GM18502 (cell line): Measurements from ENCODE around the gene CNOT6.

Source experiments
- ATAC-seq: cut with Tn5 transposase; IDR thresholded peaks from one replicate; pipeline ENCODE4 v1.9.1; 2021; ENCODE audit warnings: mild to moderate bottlenecking; ENCODE audit not compliant: unreplicated experiment, poor library complexity

Gene CNOT6

DNA sequence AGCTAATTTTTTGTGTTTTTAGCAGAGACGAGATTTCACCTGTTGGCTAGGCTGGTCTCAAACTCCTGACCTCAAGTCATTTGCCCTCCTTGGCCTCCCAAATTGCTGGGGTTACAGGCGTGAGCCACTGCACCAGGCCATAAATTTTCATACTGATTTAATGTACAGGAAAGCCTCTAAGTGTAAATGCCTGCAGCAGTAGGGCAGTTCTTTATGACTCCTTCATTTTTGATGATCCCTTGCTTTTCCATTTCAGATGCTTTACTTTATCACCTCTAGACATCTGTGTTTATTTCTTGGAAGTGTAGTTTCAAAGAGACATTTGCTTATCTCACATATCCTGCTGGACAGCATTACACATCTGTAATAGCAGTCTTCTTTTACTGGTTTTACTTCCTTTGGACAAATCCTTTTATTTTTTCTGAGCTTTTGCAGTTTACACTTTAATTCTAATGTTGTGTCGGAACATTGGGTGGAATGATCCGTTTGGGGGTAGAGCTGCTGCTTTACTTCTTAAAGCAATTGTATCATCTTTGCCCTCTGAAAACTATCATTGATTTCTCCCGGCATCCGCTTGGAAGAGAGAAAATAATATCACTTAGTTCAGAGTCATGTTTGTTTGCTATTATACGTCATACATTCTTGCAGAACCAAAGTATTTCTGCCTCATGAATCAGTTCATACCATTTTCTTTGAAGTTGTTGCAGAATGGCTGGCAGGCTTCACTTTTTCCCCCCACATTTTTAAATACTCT is 61.2 kb downstream of the CNOT6 start:
- ATAC-seq, result no peak

- no peak for ATAC-seq
Measured at GRCh38 chr5:180557217-180557809, 63.1 kb downstream of the CNOT6 start.

GRCh38 chr5:180558232-180558631 is 64.1 kb downstream of the CNOT6 start:
- no peak for ATAC-seq

DNA sequence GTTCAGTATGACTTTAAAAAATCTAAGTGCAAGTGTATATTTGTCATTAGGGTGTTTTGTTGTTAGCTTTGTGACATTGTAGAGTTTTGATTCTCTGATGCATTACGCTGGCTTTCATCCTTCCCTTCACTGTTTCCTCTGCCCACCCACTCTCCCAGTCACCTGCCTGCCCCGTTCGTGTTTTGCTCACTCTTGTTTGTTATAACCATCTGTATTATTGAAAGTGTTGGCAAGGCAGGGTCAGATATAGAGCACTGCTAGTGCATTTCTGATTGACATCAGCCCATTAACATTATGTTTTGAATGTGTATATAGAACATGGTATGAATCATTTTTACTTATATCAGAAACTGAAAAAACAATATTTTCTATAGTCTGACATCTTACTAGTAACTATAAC is 69.8 kb downstream of the CNOT6 start:
- ATAC-seq, result no peak

DNA sequence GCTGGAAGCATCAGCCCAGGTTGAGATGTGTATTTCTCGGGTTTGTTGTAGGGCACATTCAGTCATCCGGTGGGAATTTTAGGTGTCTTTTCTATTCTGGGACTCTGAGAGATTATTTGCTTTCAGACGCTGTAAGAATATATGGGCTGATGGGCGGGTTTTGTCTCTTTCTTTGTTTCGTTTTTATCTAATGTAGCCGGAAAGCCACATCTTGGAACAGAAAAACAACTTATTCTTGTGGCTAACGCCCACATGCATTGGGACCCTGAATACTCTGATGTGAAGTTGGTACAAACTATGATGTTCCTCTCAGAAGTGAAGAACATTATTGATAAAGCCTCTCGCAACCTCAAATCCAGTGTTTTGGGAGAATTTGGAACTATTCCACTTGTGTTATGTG is 74.7 kb downstream of the CNOT6 start:
- ATAC-seq, result no peak

- ATAC-seq, result no peak
Measured at GRCh38 chr5:180575571-180575970, 81.4 kb downstream of the CNOT6 start.

DNA sequence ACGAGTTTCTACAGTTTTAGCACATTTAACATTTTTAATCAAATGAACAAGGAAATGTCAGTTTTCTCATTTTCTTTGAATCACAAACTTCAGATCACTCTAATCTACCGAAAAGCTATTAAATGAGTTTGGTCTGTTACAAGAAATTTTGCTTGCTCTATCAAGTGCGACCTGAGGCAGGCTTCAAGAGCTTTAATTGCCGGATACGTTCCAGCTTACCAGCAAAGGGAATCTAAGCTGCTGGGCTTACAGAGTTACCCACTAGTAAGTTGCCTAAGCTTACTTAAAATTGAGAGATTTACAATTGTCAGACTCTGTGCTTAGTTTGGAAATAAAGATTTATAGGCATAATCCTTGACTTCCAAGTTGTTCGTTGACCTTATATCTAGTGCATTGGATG is 86.5 kb downstream of the CNOT6 start:
- ATAC-seq, result no peak

- ATAC-seq, result no peak
Measured at GRCh38 chr5:180583738-180584137, 89.6 kb downstream of the CNOT6 start.

DNA sequence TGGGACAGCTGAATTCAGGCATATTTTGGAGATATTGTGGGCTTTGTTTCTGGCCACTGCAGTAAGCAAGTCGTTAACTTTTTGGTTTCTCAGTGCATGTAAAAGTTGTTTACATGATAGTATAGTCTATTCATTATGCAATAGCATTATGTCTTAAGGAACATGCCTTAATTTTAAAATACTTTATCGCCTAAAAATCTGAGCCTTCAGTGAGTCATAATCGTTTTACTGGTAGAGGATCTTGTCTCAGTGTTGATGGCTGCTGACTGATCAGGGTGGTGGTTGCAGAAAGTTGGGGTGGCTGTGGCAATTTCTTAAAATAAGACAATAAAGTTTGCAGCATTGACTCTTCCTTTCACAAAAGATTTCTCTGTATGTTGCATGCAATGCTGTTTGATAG is 92.0 kb downstream of the CNOT6 start:
- ATAC-seq, result no peak

- no peak for ATAC-seq
Measured at GRCh38 chr5:180586870-180587269, 92.7 kb downstream of the CNOT6 start.

DNA sequence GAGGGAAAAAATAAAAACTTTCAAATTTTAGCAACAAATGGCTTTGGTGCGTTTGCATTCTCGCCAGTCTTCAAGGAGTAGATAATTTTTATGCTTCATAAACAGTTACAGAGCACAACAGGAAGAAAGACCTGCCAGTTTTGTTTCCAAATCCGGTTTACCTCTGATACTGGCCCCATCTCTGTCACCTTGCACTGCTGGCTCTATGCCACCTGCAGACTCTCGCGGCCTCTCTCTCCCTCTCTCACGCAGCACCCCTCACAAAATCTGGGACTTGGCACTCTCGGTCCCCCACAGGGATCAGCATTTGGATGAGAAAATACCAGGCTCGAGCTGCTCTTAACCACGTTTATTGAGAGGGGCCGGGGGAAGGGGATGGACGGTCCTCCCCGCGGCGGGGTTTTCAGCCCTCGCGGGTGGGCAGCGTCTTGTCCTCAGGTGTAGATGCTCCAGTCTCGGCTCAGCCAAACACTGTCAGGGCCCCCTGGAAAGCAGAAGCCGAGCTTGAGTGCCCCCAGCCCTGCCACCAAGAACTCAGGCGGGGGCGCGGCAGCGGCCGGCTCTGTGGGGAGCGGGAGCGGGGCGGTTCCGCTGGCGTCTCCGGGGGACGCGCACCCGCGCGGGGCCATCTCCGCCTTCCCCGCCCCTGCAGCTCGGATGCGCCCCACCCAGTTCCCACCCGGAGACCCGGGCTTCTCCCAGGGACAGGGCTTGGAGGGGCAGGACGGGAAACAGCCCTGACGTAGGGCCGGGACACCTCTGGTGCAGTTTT is 95.8 kb downstream of the CNOT6 start:
- ATAC-seq, result no peak

DNA sequence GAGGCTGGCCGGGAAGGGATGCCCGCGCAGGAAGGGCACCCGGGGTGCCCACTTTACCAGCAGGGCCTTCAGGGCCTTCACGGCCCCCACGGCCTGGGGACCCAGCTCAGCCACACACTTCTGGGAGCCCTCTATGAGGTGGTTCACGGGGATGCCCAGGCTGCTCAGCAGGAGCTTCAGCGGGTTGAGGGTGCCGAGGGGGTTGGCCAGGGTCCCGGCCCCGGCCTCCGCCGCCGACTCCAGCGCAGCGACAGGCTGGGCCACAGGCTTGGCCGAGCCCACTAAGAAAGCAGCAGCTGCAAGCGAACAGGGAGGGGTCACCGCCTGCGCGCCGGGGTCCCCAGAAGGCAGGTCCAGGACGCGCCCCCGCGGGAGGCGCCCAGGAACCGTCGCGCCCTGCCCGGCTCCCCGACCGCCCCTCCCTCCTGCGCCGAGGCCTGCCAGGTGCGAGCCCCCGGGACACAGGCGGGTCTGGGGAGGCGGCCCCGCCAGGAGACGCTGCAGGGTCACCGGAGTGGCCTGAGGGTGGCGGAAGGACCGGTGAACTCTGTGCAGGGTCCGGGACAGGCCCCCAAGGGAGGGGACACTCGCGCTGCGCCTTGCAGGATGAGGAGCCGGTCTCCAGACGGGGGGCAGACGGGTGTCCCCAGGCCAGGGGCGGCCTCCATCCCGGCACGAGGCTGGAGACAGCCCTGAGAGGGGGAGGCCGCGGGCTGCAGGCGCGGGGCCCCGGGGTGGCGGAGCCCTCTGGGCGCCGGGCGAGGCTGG is 96.5 kb downstream of the CNOT6 start:
- no peak for ATAC-seq

DNA sequence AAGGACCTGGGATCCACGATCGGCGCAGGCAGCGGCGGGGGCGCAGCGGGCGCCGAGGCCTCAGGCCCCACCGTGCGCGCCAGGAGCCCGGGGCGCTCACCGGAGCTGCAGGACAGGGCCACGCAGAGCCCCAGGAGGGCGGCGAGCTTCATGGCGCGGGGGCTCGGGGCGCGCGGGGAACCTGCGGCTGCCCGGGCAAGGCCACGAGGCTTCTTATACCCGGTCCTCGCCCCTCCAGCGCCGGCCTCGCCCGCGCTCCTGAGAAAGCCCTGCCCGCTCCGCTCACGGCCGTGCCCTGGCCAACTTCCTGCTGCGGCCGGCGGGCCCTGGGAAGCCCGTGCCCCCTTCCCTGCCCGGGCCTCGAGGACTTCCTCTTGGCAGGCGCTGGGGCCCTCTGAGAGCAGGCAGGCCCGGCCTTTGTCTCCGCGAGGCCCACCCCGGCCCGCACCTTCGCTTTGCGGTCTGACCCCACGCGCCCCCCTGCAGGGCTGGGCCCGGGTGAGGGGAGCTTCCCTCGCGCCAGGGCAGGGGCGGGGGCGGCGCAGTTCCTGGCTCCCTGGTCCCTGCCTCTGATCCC is 97.2 kb downstream of the CNOT6 start, which contains the start of gene SCGB3A1:
Gene SCGB3A1 (minus strand): TSS at position 189 of the 577 bp plus-strand sequence. CDS start 37 bp downstream, at position 152.
- no peak for ATAC-seq

- no peak for ATAC-seq
Measured at GRCh38 chr5:180592176-180592575, 98.0 kb downstream of the CNOT6 start.

DNA sequence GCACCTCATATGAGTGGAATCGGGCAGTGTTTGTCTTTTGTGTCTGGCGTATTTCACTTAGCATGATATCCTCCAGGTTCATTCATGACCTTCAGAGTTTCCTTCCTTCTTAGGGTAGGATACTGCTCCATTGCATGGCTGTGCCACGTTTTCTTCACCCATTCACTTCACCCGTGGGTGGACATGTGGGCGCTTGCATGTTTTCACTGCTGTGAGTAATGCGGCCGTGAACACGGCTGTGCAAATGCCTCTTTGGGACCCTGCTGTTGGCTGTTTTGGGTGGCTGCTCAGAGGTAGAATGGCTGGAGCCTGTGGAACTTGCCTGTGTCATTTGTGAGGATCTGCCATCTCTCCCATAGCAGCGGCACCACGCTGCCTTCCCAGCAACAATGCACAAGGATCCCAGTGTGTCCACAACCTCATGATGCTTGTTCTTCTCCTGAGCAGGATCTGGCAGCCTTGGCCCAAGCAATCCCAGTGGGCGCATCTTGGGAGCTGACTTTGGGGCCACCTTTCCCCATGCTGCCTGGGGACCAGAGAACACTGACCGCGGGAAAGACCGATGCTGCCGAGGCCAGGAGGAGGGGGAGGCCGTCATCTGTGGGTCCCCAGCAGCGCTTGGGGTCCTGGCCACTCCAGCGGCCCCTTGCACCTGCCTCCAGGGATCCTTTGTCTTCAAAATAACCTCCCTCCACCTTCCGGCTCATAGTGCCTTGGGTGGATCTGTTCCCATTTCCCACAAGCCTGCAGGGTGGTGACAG is 99.4 kb downstream of the CNOT6 start:
- no peak for ATAC-seq

DNA sequence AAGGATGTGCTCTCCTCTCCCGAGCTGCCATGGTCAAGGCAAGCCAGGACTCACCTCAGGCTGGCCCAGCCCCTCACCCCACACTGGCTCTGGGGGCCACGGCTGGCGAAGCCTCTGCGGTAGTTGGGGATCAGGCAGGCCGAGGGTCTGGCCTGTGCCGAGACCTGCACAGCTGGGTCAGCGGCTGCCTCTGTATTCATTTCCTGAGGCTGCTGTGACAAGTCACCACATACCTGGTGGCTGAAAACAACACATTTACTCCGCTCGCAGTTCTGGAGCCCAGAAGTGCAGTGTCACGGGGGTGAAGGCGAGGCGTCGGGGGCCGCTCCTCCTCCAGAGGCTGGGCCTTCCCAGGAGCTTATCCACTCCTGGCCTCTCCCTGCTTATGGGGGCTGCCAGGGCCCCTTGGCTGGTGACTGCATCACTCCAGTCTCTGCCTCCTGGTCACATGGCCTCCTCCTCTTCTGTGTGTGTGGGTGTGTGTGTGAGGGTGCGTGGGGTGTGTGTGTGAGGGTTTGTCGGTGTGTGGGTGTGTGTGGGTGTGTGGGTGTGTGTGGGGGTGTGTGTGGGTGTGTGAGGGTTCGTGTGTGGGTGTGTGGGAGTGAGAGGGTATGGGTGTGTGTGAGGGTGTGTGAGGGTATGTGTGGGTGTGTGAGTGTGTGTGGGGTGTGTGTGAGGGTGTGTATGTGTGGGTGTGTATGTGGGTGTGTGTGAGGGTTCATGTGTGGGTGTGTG is 100.3 kb downstream of the CNOT6 start:
- no peak for ATAC-seq

DNA sequence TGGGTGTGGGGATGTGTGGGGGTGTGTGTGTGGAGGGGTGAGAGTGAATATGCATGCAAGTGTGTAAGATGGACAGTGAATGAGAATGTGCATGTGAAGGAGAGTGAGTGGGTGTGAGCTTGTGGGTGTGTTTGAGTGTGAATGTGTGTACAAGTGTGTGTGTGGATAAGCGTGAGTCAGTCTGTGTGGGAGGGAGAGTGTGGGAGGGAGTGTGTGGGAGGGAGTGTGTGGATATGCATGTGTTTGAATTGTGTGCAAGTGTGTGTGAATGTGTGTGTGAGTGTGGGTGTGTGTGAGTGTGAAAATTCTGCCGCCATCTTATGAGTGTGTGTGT is 100.8 kb downstream of the CNOT6 start:
- ATAC-seq, result no peak

- ATAC-seq, result no peak
Measured at GRCh38 chr5:180595381-180596114, 101.4 kb downstream of the CNOT6 start.
